Measurements from ENCODE around the gene RPS16. TPM values are rescaled to one million over a fixed set of nuclear protein-coding genes. Genes with fewer than 3 reads are reported as not detected.

Gene RPS16
- total and polyA plus RNA-seq, 2 of the 13 experiments (the other 11 are each of a cell fraction or from before 2014, with no cell fraction given), result 488 to 2,583 TPM

- no peak for DNase-seq (ENCODE audit: low spot score)
- BruUV-seq (replicated peaks), result no TSS peak
These were observed 12.3 kb downstream of the RPS16 start for GRCh38 chr19:39423258-39424086.

GRCh38 chr19:39422020-39422419, 13.7 kb downstream of the RPS16 start:
- Histone ChIP-seq H3K9ac (ENCODE audit: insufficient read depth, low read depth, low read length) (no peak overlapping the region), H3K27me3 (ENCODE audit: control insufficient read depth in 1 of 2, insufficient read depth in 2 of 2, low read length in 2 of 2) (no peaks in the 10 kb centered on the region), H2AFZ (ENCODE audit: low read length) (no peak overlapping the region), H4K20me1 (ENCODE audit: insufficient read depth, low read length) (no peaks in the 10 kb centered on the region), H3K4me3 (replicated peaks in 1 of 3; ENCODE audit: insufficient read depth in 1 of 3, low read depth in 2 of 3, low read length in 3 of 3) (no peak overlapping the region), H3K9me3 (ENCODE audit: low read length) (no peaks in the 10 kb centered on the region), H3K4me2 (ENCODE audit: low read depth, low read length) (no peak overlapping the region), H3K4me1 (ENCODE audit: insufficient read depth, low read length) (0 out of 2 replicates have a peak, but pooled peaks cover under 1% of the 10 kb centered on the region), H3K27ac (ENCODE audit: extremely low read length, insufficient read depth, low read length) (no peak overlapping the region), H3K79me2 (ENCODE audit: insufficient read depth, low read length) (no peaks in the 10 kb centered on the region), H3K36me3 (replicated peaks in 1 of 2; ENCODE audit: control insufficient read depth in 1 of 2, insufficient read depth in 2 of 2, low read length in 2 of 2) (peaks cover 7 to 8% of the 10 kb centered on the region in 2 experiments; a peak in 4 of 5 replicates)
- CTCF ChIA-PET (ENCODE audit: low intra/inter-chr PET ratio, low total read pairs), result no interaction called here
- BruUV-seq (replicated peaks), result no TSS peak
- in situ Hi-C loops (cut with HindIII; ENCODE audit: extremely low pct_ligation_motif_present, low pct_unique_long_range_greater_than_20kb) (no loop called here), intact Hi-C loops (cut with micrococcal nuclease; ENCODE audit: unreplicated experiment) (no loop called here)
- no peak for TF ChIP-seq POGK (CRISPR knock-in tag; conservative IDR thresholded peaks at IDR 0.05)
- TF ChIP-seq NBN (conservative IDR thresholded peaks at IDR 0.05), result no peak
- no peak for TF ChIP-seq ZNF83 (CRISPR knock-in tag; IDR thresholded peaks at IDR 0.05; ENCODE audit: borderline replicate concordance)
- no peak for TF ChIP-seq FOXJ3 (CRISPR knock-in tag; IDR thresholded peaks at IDR 0.05; ENCODE audit: borderline replicate concordance)
- no peak for TF ChIP-seq SKI (IDR thresholded peaks at IDR 0.05; ENCODE audit: partially characterized antibody)
- no peak for TF ChIP-seq ZNF431 (CRISPR knock-in tag; IDR thresholded peaks at IDR 0.05; ENCODE audit: borderline replicate concordance, low read depth)
- peak; percentile 52 to 71; a peak in 3 of 4 replicates for TF ChIP-seq MAFK (conservative IDR thresholded peaks at IDR 0.05 in 1 of 2, IDR thresholded peaks at IDR 0.05 in 1 of 2; ENCODE audit: low read length in 2 of 2)
- TF ChIP-seq MAFF (IDR thresholded peaks at IDR 0.05; ENCODE audit: low read depth, low read length), result peak; percentile 42; the same call in 1 of the 2 replicates
- no peak for TF ChIP-seq ZNF24 (IDR thresholded peaks at IDR 0.05)
- ATAC-seq (no peak), DNase-seq (ENCODE audit: low spot score) (no peak), FAIRE-seq (no peak)
- POLR2A ChIA-PET, result interaction anchor here (3.2 kb wide), 1 partner anchor 13 kb away, joined by 14 read pairs; the partner anchor contains the start of gene RPS16
- 90% methylated on average over 5 of the region's 5 CpGs for WGBS (ENCODE audit: low lambda C conversion rate)

More at GRCh38 chr19:39423258-39424086, 12.3 kb downstream of the RPS16 start:
- TF ChIP-seq ZNF333 (CRISPR knock-in tag; IDR thresholded peaks at IDR 0.05; ENCODE audit: borderline replicate concordance) (no peak), RBFOX2 (IDR thresholded peaks at IDR 0.05; ENCODE audit: low read depth, low read length) (0 out of 2 replicates have a peak, but pooled peaks have one; percentile 26)
- peaks cover 7% of the 10 kb centered on the region in 2 experiments; a peak in 4 of 5 replicates for H3K36me3 ChIP-seq (replicated peaks in 1 of 2; ENCODE audit: control insufficient read depth in 1 of 2, insufficient read depth in 2 of 2, low read length in 2 of 2)
- no peak overlapping the region for H3K4me3 ChIP-seq (replicated peaks in 1 of 3; ENCODE audit: insufficient read depth in 1 of 3, low read depth in 2 of 3, low read length in 3 of 3)
- no peaks in the 10 kb centered on the region for H3K79me2 ChIP-seq (ENCODE audit: insufficient read depth, low read length)
- CTCF ChIA-PET (ENCODE audit: low intra/inter-chr PET ratio, low total read pairs), result no interaction called here
- no peaks in the 10 kb centered on the region for H3K9me3 ChIP-seq (ENCODE audit: low read length)
- H4K20me1 ChIP-seq (ENCODE audit: insufficient read depth, low read length), result no peaks in the 10 kb centered on the region
- H3K4me1 ChIP-seq (ENCODE audit: insufficient read depth, low read length), result peaks cover 14% of the 10 kb centered on the region
- FAIRE-seq, result no peak
- no peak overlapping the region for H3K9ac ChIP-seq (ENCODE audit: insufficient read depth, low read depth, low read length)
- no peak overlapping the region for H3K27ac ChIP-seq (ENCODE audit: extremely low read length, insufficient read depth, low read length)
- ATAC-seq, result no peak
- intact Hi-C loops (cut with micrococcal nuclease; ENCODE audit: unreplicated experiment), result no loop called here
- H3K4me2 ChIP-seq (ENCODE audit: low read depth, low read length), result no peak overlapping the region
- in situ Hi-C loops (cut with HindIII; ENCODE audit: extremely low pct_ligation_motif_present, low pct_unique_long_range_greater_than_20kb), result no loop called here
- no peaks in the 10 kb centered on the region for H3K27me3 ChIP-seq (ENCODE audit: control insufficient read depth in 1 of 2, insufficient read depth in 2 of 2, low read length in 2 of 2)
- POLR2A ChIA-PET, result interaction anchor here (0.5 to 5.7 kb wide), 2 partner anchors 12 to 94 kb away, joined by 5 to 44 read pairs; partner anchors contain the start of gene RPS16
- 96% methylated on average over 22 of the region's 35 CpGs for WGBS (ENCODE audit: low lambda C conversion rate)
- no peak overlapping the region for H2AFZ ChIP-seq (ENCODE audit: low read length)

All from HepG2 (cell line).